ENCODE measurements around the gene MARCHF6.
"Not testable (repeated sequence)": the region's sequence is repeated elsewhere in the genome, so short reads cannot be mapped to it uniquely, and the experiment has no call there.

MARCHF6 gene

GRCh38 chr5:10308844-10309243, 44.7 kb upstream of the MARCHF6 start:
- Histone ChIP-seq H3K27ac (no peak overlapping the region), H3K4me3 (no peak overlapping the region)
- no peak for DNase-seq (ENCODE audit: low spot score)
- no peak for TF ChIP-seq CTCF (IDR thresholded peaks at IDR 0.05)

GRCh38 chr5:10310066-10310779, 43.3 kb upstream of the MARCHF6 start:
- no peak overlapping the region for H3K27ac ChIP-seq
- no peak for TF ChIP-seq CTCF (IDR thresholded peaks at IDR 0.05)
- no peak overlapping the region for H3K4me3 ChIP-seq
- DNase-seq (ENCODE audit: low spot score), result no peak

GRCh38 chr5:10310835-10311570, 42.5 kb upstream of the MARCHF6 start:
- H3K4me3 ChIP-seq; H3K27ac ChIP-seq; DNase-seq (ENCODE audit: low spot score): not testable (repeated sequence)

DNA sequence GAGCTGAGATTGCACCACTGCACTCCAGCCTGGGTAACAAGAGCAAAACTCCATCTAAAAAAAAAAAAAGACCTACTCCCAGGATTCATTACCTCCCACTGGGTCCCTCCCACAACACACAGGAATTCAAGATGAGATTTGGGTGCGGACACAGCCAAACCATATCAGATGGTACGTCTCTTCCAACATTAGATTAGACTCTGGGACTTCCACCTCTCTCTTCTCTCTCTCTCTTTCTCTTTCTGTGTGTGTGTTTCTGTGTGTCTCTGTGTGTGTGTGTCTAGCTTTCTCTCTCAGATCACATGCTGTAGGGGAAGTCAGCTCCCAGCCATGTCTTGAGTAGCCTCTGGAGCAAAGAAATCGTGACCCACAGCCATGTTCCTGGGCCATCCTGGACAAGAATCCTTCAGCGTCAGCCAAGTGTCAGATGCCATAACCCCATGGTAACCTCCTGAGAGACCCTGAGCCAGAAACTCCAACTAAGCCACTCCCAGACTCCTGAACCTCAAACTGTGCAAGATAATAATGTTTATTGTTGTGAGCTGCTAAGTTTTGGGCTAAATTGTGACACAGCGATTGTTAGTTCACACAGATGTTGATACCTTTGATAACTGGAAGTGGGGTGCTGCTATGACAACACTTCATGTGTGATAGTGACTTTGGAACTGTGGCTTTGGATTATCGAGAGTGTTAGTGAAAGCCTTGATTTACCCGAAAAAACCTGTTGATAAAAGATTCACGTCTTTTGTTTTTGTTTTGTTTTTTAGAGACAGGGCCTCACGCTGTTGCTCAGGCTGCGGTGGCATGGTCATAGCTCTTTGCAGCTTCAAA, 41.7 kb upstream of the MARCHF6 start:
- no peak for DNase-seq (ENCODE audit: low spot score)
- Histone ChIP-seq H3K27ac (no peak overlapping the region), H3K4me3 (no peak overlapping the region)
- TF ChIP-seq CTCF (IDR thresholded peaks at IDR 0.05), result no peak

DNA sequence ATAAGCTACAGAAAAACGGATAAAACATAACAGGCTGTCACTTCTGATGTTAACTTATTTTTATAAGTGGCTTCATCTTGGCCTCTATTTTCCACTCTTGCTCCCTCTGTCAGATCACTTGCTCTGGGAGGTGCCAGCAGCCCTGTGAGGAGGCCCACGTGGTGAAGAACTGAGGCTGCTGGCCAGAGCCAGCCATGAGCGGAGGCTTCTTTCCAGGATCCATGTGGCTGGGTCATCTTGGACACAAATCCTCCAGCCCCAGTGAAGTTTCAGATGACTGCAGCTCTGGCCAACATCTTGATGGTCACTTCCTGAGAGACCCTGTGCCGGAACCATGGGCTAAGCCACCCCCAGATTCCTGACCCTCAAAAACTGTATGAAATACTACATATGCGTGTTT, 38.3 kb upstream of the MARCHF6 start:
- Histone ChIP-seq H3K4me3 (no peak overlapping the region), H3K27ac (no peak overlapping the region)
- TF ChIP-seq CTCF (IDR thresholded peaks at IDR 0.05), result no peak
- no peak for DNase-seq (ENCODE audit: low spot score)

DNA sequence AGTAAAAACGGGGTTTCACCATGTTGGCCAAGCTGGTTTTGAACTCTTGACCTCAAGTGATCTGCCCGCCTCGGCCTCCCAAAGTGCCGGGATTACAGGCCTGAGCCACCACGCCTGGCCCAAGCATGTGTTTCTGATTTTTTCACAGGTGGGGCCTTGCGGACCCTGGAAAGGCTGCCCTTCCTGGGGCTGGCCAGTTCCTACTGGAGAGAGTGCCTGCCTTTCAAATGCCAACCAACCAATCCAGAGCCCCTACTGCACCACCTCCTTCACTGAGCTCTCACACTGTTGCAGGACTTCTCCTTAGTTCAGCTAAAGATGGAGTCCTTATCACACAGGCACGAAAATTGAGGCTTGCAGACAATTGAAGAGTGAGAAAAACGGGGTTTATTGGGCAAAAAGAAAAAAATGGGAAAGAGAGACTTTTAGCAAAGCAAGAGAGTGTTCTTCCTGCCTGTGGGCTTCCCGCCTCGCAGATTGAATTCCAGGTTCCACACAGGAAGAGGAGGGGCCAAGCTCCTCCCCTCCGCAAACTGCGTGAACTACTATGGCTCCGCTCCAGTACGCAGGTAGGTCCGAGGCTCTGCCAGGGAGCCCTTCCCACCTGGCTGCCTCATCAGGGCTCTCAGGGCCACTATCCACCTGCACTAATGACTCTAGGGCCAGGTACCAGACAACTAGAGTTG, 37.5 kb upstream of the MARCHF6 start:
- Histone ChIP-seq H3K27ac (no peak overlapping the region), H3K4me3 (no peak overlapping the region)
- no peak for DNase-seq (ENCODE audit: low spot score)
- no peak for TF ChIP-seq CTCF (IDR thresholded peaks at IDR 0.05)

Measured in coronary artery (tissue), 2 donors.